ENCODE data around the gene TUBB4B.
"Not testable (repeated sequence)": the region's sequence is repeated elsewhere in the genome, so short reads cannot be mapped to it uniquely, and the experiment has no call there.

TUBB4B gene

GRCh38 chr9:137256856-137257255 is 15.8 kb downstream of the TUBB4B start:
- Histone ChIP-seq H3K27me3 (ENCODE audit: control insufficient read depth in 1 of 2, insufficient read depth in 2 of 2, low read length in 2 of 2) (no peaks in the 10 kb centered on the region), H3K4me3 (ENCODE audit: low read length in 2 of 2) (no peak overlapping the region), H3K4me1 (ENCODE audit: control insufficient read depth, insufficient read depth, low read length) (peaks cover 27% of the 10 kb centered on the region), H3K9me3 (ENCODE audit: control insufficient read depth in 2 of 2, low read length in 2 of 2) (no peaks in the 10 kb centered on the region), H3K36me3 (ENCODE audit: control insufficient read depth in 2 of 2, insufficient read depth in 2 of 2, low read length in 2 of 2) (peaks cover 3 to 10% of the 10 kb centered on the region in 2 donors), H3K27ac (ENCODE audit: low read length) (no peak overlapping the region), H3K9ac (ENCODE audit: low read length in 2 of 2) (no peak overlapping the region)

- peaks cover 24 to 30% of the 10 kb centered on the region in 2 donors for H3K36me3 ChIP-seq (ENCODE audit: control insufficient read depth in 2 of 2, insufficient read depth in 2 of 2, low read length in 2 of 2)
Measured at GRCh38 chr9:137262173-137262908, 21.3 kb downstream of the TUBB4B start.

GRCh38 chr9:137262909-137263285 is 21.8 kb downstream of the TUBB4B start:
- Histone ChIP-seq H3K27ac (ENCODE audit: low read length) (no peak overlapping the region), H3K9ac (ENCODE audit: low read length in 2 of 2) (no peak overlapping the region), H3K27me3 (ENCODE audit: control insufficient read depth in 1 of 2, insufficient read depth in 2 of 2, low read length in 2 of 2) (no peaks in the 10 kb centered on the region), H3K4me1 (ENCODE audit: control insufficient read depth, insufficient read depth, low read length) (no peaks in the 10 kb centered on the region), H3K9me3 (ENCODE audit: control insufficient read depth in 2 of 2, low read length in 2 of 2) (no peaks in the 10 kb centered on the region), H3K36me3 (ENCODE audit: control insufficient read depth in 2 of 2, insufficient read depth in 2 of 2, low read length in 2 of 2) (peaks cover 24 to 32% of the 10 kb centered on the region in 2 donors), H3K4me3 (ENCODE audit: low read length in 2 of 2) (no peak overlapping the region)

More at GRCh38 chr9:137262173-137262908, 21.3 kb downstream of the TUBB4B start:
- not testable (repeated sequence) for H3K4me1 ChIP-seq (ENCODE audit: control insufficient read depth, insufficient read depth, low read length); H3K9ac ChIP-seq (ENCODE audit: low read length in 2 of 2); H3K27me3 ChIP-seq (ENCODE audit: control insufficient read depth in 1 of 2, insufficient read depth in 2 of 2, low read length in 2 of 2); H3K9me3 ChIP-seq (ENCODE audit: control insufficient read depth in 2 of 2, low read length in 2 of 2); H3K27ac ChIP-seq (ENCODE audit: low read length); H3K4me3 ChIP-seq (ENCODE audit: low read length in 2 of 2)

DNA sequence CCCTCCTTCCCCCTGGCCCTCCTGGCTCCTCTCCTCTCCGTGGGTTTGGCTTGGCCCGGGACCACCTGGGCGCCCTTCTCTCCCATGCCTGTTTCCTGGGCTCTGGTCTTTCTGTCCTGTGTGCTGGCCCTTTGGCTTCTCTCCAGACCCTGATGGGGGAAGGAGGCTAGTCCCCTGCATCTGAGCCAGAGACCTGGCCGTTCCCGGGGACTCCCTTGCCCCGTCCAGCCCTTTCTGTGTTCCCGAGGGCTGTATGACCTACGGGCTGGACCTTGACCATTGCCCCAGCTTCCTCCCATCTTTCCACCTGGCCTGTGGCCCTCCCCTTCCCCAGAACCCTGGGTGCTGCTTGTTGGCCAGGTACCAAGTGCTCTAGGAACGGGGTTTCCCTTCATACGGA is 22.4 kb downstream of the TUBB4B start:
- H3K9me3 ChIP-seq (ENCODE audit: control insufficient read depth in 2 of 2, low read length in 2 of 2) = no peaks in the 10 kb centered on the region
- H3K36me3 ChIP-seq (ENCODE audit: control insufficient read depth in 2 of 2, insufficient read depth in 2 of 2, low read length in 2 of 2) = peaks cover 24 to 32% of the 10 kb centered on the region in 2 donors
- no peak overlapping the region for H3K4me3 ChIP-seq (ENCODE audit: low read length in 2 of 2)
- H3K4me1 ChIP-seq (ENCODE audit: control insufficient read depth, insufficient read depth, low read length) = peaks cover 2% of the 10 kb centered on the region
- H3K27me3 ChIP-seq (ENCODE audit: control insufficient read depth in 1 of 2, insufficient read depth in 2 of 2, low read length in 2 of 2) = no peaks in the 10 kb centered on the region
- H3K9ac ChIP-seq (ENCODE audit: low read length in 2 of 2) = no peak overlapping the region
- no peak overlapping the region for H3K27ac ChIP-seq (ENCODE audit: low read length)

- H3K36me3 ChIP-seq (ENCODE audit: control insufficient read depth in 2 of 2, insufficient read depth in 2 of 2, low read length in 2 of 2) = peaks cover 23 to 33% of the 10 kb centered on the region in 2 donors
- no peak overlapping the region for H3K4me3 ChIP-seq (ENCODE audit: low read length in 2 of 2)
- no peaks in the 10 kb centered on the region for H3K9me3 ChIP-seq (ENCODE audit: control insufficient read depth in 2 of 2, low read length in 2 of 2)
- peaks cover 8% of the 10 kb centered on the region for H3K4me1 ChIP-seq (ENCODE audit: control insufficient read depth, insufficient read depth, low read length)
- no peaks in the 10 kb centered on the region for H3K27me3 ChIP-seq (ENCODE audit: control insufficient read depth in 1 of 2, insufficient read depth in 2 of 2, low read length in 2 of 2)
- H3K9ac ChIP-seq (ENCODE audit: low read length in 2 of 2) = no peak overlapping the region
- H3K27ac ChIP-seq (ENCODE audit: low read length) = no peak overlapping the region
Measured at GRCh38 chr9:137264067-137264466, 23.0 kb downstream of the TUBB4B start.

- no peaks in the 10 kb centered on the region for H3K9me3 ChIP-seq (ENCODE audit: control insufficient read depth in 2 of 2, low read length in 2 of 2)
- H3K27me3 ChIP-seq (ENCODE audit: control insufficient read depth in 1 of 2, insufficient read depth in 2 of 2, low read length in 2 of 2) = no peaks in the 10 kb centered on the region
- no peak overlapping the region for H3K9ac ChIP-seq (ENCODE audit: low read length in 2 of 2)
- no peak overlapping the region for H3K27ac ChIP-seq (ENCODE audit: low read length)
- peaks cover 13% of the 10 kb centered on the region for H3K4me1 ChIP-seq (ENCODE audit: control insufficient read depth, insufficient read depth, low read length)
- no peak overlapping the region for H3K4me3 ChIP-seq (ENCODE audit: low read length in 2 of 2)
- peaks cover 27 to 32% of the 10 kb centered on the region in 2 donors for H3K36me3 ChIP-seq (ENCODE audit: control insufficient read depth in 2 of 2, insufficient read depth in 2 of 2, low read length in 2 of 2)
Measured at GRCh38 chr9:137265496-137266161, 24.5 kb downstream of the TUBB4B start.

GRCh38 chr9:137266162-137266527 is 25.1 kb downstream of the TUBB4B start:
- H3K9ac ChIP-seq (ENCODE audit: low read length in 2 of 2) = no peak overlapping the region
- no peak overlapping the region for H3K27ac ChIP-seq (ENCODE audit: low read length)
- peaks cover 27 to 37% of the 10 kb centered on the region in 2 donors for H3K36me3 ChIP-seq (ENCODE audit: control insufficient read depth in 2 of 2, insufficient read depth in 2 of 2, low read length in 2 of 2)
- no peaks in the 10 kb centered on the region for H3K27me3 ChIP-seq (ENCODE audit: control insufficient read depth in 1 of 2, insufficient read depth in 2 of 2, low read length in 2 of 2)
- H3K4me3 ChIP-seq (ENCODE audit: low read length in 2 of 2) = no peak overlapping the region
- no peaks in the 10 kb centered on the region for H3K9me3 ChIP-seq (ENCODE audit: control insufficient read depth in 2 of 2, low read length in 2 of 2)
- H3K4me1 ChIP-seq (ENCODE audit: control insufficient read depth, insufficient read depth, low read length) = peaks cover 13% of the 10 kb centered on the region

DNA sequence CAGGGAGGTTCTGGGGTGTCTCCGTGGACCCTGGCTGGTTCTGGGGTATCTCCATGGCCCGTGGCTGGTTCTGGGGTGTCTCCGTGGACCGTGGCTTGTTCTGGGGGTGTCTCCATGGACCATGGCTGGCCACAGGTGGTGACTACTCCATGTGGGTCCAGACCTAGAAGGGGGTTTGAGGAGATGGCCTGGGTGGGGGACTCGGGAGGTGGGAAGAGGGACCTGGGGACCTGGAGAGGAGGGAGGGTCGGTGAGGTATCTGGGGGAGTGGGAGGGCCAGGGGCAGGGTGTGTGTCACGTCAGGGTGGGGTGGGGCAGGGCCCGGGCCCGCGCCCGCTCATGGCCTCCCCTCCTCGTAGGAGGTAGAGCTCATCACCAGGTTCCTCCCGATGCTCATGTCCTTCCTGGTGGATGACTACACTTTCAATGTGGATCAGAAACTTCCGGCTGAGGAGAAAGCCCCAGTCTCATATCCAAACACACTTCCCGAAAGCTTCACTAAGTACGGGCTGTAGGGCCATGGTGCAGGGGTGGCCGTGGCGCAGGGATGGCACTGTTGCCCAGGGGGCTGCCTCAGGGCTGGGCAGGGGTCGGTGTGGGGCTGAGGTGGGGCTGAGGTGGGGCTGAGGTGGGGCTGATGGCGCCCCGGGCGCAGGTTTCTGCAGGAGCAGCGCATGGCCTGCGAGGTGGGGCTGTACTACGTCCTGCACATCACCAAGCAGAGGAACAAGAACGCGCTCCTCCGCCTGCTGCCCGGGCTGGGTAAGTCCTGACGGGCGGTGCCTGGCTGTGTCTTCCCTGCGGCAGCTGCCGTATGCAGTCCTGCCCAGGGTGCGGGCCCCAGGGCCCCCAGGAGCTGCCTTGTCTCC is 25.7 kb downstream of the TUBB4B start:
- Histone ChIP-seq H3K36me3 (ENCODE audit: control insufficient read depth in 2 of 2, insufficient read depth in 2 of 2, low read length in 2 of 2) (peaks cover 28 to 38% of the 10 kb centered on the region in 2 donors), H3K4me3 (ENCODE audit: low read length in 2 of 2) (no peak overlapping the region), H3K9ac (ENCODE audit: low read length in 2 of 2) (no peak overlapping the region), H3K9me3 (ENCODE audit: control insufficient read depth in 2 of 2, low read length in 2 of 2) (no peaks in the 10 kb centered on the region), H3K27ac (ENCODE audit: low read length) (no peak overlapping the region), H3K27me3 (ENCODE audit: control insufficient read depth in 1 of 2, insufficient read depth in 2 of 2, low read length in 2 of 2) (no peaks in the 10 kb centered on the region), H3K4me1 (ENCODE audit: control insufficient read depth, insufficient read depth, low read length) (peaks cover 13% of the 10 kb centered on the region)

- peaks cover 39 to 46% of the 10 kb centered on the region in 2 donors for H3K36me3 ChIP-seq (ENCODE audit: control insufficient read depth in 2 of 2, insufficient read depth in 2 of 2, low read length in 2 of 2)
- no peaks in the 10 kb centered on the region for H3K9me3 ChIP-seq (ENCODE audit: control insufficient read depth in 2 of 2, low read length in 2 of 2)
- H3K9ac ChIP-seq (ENCODE audit: low read length in 2 of 2) = no peak overlapping the region
- H3K27ac ChIP-seq (ENCODE audit: low read length) = no peak overlapping the region
- H3K4me1 ChIP-seq (ENCODE audit: control insufficient read depth, insufficient read depth, low read length) = peaks cover 13% of the 10 kb centered on the region
- no peak overlapping the region for H3K4me3 ChIP-seq (ENCODE audit: low read length in 2 of 2)
- H3K27me3 ChIP-seq (ENCODE audit: control insufficient read depth in 1 of 2, insufficient read depth in 2 of 2, low read length in 2 of 2) = no peaks in the 10 kb centered on the region
Measured at GRCh38 chr9:137267933-137268355, 26.9 kb downstream of the TUBB4B start.

GRCh38 chr9:137268538-137269201 is 27.6 kb downstream of the TUBB4B start:
- H3K27me3 ChIP-seq (ENCODE audit: control insufficient read depth in 1 of 2, insufficient read depth in 2 of 2, low read length in 2 of 2) = no peaks in the 10 kb centered on the region
- peaks cover 13% of the 10 kb centered on the region for H3K4me1 ChIP-seq (ENCODE audit: control insufficient read depth, insufficient read depth, low read length)
- no peaks in the 10 kb centered on the region for H3K9me3 ChIP-seq (ENCODE audit: control insufficient read depth in 2 of 2, low read length in 2 of 2)
- peak overlapping the region; percentile 24 for H3K27ac ChIP-seq (ENCODE audit: low read length)
- H3K36me3 ChIP-seq (ENCODE audit: control insufficient read depth in 2 of 2, insufficient read depth in 2 of 2, low read length in 2 of 2) = peaks cover 38 to 45% of the 10 kb centered on the region in 2 donors
- H3K4me3 ChIP-seq (ENCODE audit: low read length in 2 of 2) = peak overlapping the region in 1 of 2 donors; percentile 44
- peak overlapping the region in 1 of 2 donors; percentile 36 for H3K9ac ChIP-seq (ENCODE audit: low read length in 2 of 2)

Data from stomach smooth muscle (tissue), 2 donors.